Skin of body (tissue), 2 donors: ENCODE data around the gene RPLP2. TPM values are rescaled to one million over a fixed set of nuclear protein-coding genes. Genes with fewer than 3 reads are reported as not detected.

ENCODE experiments used
- DNase-seq: peaks from one replicate; lab custom pipeline; 2025; lab: John Stamatoyannopoulos, UW
- total RNA-seq: library from RNA; depleted of rRNA; stranded (reverse); fragments of >200 nt; gene quantifications from one replicate; pipeline ENCODE4 v1.2.3, GENCODE V29; 2014

RPLP2 gene
- total RNA-seq, 1 donor from 2014 or later: 391 TPM

DNA sequence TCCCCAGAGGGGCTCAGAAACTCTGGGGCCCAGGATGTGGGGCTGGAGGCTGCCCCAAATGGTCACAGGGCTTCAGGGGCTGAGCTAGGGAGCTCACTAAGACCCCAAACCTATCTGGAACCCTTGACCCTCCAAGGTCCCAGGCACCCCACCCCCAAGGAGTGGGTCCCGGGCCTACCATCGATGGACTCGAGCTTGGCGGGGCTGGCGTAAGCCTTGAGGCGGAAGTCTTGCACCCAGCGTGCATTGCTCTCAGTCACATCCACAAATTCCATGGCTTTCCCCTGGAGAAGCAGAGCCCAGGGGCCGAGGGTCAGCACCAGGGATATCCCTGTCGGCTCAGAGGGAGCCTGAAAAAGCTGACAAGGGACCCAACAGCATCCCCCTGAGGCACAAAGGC, 35.9 kb upstream of the RPLP2 start:
- DNase-seq: no peak

GRCh38 chr11:774873-775592, 34.7 kb upstream of the RPLP2 start:
- DNase-seq: no peak

DNA sequence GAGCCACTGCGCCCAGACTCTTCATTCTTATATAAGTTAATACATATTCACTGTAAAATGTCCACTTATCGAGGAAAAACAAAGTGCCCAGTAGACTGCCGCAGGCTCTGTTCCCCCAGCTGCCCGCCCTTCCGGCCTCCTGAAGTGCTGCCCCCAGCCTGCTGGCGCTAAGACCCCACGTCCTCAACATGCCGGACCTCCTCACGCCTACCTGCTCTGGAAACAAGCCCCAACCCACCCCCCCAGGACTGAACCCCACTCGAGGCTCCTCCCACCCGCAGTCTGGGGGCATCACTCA, 33.6 kb upstream of the RPLP2 start:
- DNase-seq: no peak

DNA sequence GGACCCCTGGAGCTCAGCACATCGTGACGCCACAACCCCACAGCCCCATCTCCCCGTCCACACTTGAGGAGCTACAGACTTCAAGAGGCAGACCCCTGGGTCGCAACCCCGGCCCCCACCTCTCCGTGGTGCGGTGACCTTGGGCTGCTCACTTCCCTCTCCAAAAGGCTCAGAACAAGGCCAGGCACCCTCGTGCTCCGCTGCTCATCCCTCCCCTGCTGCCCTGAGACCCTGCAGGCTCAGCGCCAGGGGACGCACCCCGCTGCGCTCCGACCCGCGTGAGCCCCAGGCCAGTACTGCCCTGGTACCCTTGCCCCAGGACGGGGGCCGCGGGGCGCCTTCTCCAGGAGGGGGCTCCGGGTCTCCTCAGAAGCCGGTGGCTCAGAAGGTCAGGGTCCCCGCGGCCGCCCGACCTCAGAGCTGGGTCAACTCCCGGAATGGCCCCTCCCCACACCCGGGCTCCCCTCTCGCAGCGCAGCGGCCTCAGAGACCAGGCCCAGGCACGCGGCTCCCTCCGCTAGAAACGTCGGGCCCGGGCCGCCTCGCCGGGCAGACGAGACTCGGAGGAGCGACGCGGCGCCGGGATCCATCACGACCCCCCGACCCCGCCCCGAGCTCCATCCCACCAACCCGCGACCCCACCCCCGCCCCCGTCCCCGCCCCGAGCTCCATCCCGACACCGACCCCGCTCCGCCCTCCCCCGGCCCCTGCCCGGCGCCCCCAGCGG, 33.0 kb upstream of the RPLP2 start:
- no peak for DNase-seq

GRCh38 chr11:777288-778255, 32.2 kb upstream of the RPLP2 start, which contains the start of gene GATD1:
TSS of gene GATD1 (minus strand) at chr11:777487. CDS start at chr11:777462, 25 bp downstream.
- peak; percentile 61 for DNase-seq

GRCh38 chr11:778976-779954, 30.5 kb upstream of the RPLP2 start:
- no peak for DNase-seq

GRCh38 chr11:779955-780532, 29.7 kb upstream of the RPLP2 start:
- no peak for DNase-seq

DNA sequence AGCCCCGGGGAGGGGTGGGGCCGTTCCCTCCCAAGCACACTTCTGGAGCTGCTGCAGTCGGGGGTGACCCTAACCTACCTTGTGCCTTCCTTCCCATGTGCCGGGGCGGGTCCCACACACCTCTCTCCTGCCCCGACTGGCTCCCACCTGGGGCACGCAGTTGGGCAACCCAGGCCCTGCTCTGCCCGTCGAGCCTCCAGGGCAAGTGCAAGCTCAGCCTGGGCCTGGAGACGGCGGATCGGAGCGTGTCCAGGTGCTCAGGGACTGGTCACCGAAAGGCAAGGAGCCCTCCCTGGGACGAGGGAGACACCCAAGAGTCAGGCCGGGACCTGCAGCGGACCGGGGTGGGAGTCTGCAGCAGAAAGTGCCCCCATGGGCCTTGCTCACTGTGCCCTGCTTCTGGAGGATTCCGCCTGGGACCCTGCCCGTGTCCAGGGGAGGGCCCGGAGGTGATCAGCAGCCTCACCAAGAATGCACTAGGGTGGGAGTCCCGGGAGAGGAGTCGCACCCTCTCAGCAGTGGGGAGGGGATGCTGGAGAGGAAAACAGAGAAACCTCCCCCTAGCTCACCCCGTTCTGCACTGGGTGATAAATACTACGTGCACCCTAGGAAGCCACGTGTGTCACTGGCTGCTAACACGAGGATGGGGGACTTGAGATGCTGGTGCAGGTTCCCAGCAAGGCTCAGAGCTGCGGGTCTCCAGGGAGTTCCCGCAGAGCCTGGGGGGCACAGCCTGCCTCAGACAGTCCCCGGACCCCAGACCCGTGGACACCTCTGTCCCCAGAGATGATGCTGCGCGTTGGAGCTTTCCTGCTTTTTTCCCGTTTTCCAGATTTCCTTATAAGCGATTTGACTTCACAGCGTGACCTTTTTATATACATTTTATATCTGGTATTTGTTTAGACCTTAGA, 27.2 kb upstream of the RPLP2 start:
- DNase-seq: no peak

DNA sequence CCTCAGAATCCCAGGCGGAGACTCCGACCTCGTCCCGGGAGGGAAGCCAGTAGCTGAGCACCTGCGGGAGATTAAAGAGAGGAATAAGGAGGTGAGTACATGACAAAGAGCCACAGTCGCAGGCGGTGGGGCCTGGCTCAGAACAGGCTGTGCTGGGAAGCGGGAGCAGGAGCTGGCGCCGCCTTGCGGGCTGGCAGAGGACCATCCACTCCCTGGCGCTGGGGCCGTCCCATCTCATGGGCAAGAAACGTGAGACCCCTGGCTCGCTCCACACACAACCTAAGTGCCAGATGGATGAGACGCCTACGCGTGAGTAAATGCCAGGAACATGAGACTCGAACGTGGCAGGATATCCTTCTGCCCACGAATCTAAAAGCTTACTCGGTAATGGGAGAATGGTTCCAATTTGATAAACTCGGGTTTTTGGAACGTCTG, 26.2 kb upstream of the RPLP2 start:
- peak; percentile 11 for DNase-seq

DNA sequence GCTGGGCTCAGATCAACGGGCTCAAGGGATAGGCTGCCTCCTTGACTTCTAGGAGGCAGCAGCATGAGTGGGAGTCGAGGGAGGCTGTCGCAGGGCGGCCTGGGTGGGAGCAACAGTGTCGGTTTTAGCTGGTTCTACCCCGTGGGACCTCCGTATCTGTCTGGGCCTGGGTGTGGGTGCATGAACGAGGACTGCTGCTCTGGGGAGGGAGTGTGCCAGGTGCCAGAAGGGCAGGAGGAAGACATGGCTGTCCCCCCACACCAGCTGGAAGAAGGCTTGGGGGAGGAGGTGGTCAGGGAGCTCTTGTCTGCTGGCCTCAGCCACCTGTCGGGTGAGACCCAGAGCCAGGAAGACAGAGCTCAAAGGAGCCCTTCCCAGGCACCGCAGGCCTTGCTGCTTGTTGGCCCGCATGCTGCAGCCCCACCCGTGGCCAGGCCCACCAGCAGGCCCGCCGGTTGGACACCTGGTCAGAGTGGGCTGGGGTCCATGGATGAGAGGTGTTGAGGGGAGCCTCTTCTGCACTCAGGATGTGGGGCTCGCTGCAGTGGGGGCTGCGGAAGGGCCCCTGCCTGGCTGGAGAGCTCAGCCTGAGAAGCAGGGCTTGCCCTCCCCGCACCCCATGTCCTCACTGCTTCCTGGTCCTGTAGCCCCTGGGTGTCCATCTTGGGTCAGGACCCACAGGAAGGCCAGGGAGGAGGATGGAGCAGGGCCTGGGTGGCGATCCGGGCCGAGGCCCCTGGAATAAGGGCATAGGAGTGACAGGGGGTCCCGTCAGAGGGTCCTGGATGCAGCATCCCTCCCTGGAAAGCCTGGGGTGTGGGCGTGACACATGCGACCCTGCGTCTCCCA, 23.3 kb upstream of the RPLP2 start:
- no peak for DNase-seq

- no peak for DNase-seq
Observed at GRCh38 chr11:787084-787675, 22.6 kb upstream of the RPLP2 start.

DNA sequence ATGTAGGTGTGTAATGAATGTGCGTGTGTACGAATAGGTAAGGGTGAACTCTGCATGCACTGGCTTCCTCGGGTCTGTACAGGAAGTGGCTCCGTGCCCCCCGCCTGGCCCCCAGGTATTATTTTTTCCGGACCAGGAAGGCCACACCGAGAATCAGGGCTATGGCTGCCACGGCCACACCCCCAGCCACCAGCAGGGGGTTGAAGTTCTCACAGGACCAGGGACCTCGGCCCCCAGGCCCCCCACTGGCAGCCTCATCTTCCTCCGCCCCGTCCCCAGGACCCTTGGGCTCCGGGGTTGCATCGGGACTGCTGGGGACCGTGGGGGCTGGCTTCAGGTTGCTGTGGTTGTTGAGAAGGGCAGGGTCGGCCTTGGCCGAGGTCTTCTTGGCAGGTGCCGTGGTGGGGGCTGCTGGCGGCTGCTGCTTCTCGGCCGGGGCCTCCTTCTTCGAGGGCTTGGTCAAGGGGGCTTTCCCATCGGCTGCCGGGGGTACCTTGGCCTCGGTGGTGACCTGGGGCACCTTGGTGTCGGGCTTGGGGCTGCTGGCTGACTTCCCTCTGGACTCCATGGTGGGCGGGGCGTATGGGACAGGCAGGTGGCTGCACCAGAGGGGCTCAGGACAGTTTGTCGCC, 21.6 kb upstream of the RPLP2 start:
- DNase-seq: no peak

- DNase-seq: no peak
Observed at GRCh38 chr11:788953-789940, 20.5 kb upstream of the RPLP2 start.

- no peak for DNase-seq
Observed at GRCh38 chr11:789943-790342, 19.8 kb upstream of the RPLP2 start, which contains the start of gene CEND1. TSS of gene CEND1 (minus strand) at chr11:790090. CDS start at chr11:788576, 1,514 bp downstream.

GRCh38 chr11:790721-791564, 18.8 kb upstream of the RPLP2 start:
- no peak for DNase-seq
